Neural progenitor cell (in vitro differentiated cells): ENCODE measurements around the gene SPATA31A1.
"Not testable (repeated sequence)": the region's sequence is repeated elsewhere in the genome, so short reads cannot be mapped to it uniquely, and the experiment has no call there.

Experiments
- EZH2phosphoT487 ChIP-seq: fragments of 200-600 bp; sonication (generic); IDR thresholded peaks from 2 replicates; pipeline ENCODE4 v1.6.1; 2017; ENCODE audit warnings: antibody characterized with exemption
- TF ChIP-seq, protein P1 (sequence below): fragments of 200-600 bp; sonication (generic); IDR thresholded peaks from 2 replicates; pipeline ENCODE4 v1.5.1; 2017; ENCODE audit warnings: antibody characterized with exemption, mild to moderate bottlenecking

DNA sequence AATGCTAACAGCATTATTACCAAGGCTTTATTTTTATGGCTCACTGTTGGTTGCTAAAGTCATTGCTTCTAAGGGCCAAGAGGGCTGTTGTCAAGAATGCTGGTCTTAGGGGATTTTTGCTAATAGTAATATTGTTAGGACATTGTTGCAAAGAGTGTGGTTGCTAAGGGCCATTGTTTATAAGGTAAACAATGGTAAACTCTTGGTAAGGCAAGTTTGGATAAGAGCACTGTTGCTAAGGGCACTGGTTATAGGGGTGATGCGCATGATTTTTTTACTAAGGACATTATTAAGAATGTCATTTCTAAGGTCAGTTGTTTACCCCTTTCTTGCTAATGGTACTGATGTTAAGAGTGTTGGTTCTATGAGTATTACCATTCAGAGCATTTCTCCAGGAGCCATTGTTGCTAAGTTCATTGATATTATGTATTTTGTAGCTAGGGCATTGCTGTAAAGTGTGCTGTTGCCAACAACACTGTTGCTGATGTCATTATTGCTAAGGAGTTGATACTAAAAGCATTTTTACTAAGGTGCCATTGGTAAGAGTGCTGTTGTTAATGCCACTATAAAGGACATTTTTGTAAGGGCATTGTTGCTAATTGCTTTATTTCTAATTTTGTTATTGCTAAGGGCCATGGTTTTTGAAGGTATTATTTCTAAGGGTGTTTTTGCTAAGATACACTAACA is 55.9 kb downstream of the SPATA31A1 start:
- not testable (repeated sequence) for TF ChIP-seq EZH2phosphoT487
- TF ChIP-seq, protein P1, sequence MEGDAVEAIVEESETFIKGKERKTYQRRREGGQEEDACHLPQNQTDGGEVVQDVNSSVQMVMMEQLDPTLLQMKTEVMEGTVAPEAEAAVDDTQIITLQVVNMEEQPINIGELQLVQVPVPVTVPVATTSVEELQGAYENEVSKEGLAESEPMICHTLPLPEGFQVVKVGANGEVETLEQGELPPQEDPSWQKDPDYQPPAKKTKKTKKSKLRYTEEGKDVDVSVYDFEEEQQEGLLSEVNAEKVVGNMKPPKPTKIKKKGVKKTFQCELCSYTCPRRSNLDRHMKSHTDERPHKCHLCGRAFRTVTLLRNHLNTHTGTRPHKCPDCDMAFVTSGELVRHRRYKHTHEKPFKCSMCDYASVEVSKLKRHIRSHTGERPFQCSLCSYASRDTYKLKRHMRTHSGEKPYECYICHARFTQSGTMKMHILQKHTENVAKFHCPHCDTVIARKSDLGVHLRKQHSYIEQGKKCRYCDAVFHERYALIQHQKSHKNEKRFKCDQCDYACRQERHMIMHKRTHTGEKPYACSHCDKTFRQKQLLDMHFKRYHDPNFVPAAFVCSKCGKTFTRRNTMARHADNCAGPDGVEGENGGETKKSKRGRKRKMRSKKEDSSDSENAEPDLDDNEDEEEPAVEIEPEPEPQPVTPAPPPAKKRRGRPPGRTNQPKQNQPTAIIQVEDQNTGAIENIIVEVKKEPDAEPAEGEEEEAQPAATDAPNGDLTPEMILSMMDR = not testable (repeated sequence)
